Muscle layer of duodenum (tissue), 2 donors: ENCODE results near the gene OVAAL.

Source experiments
- H3K27ac ChIP-seq: one replicate; pipeline ENCODE4 v1.7.0; 2013; ENCODE audit warnings: mild to moderate bottlenecking, low read length
- H3K27me3 ChIP-seq: one replicate; pipeline ENCODE4 v1.7.0; 2013; ENCODE audit warnings: low read depth, mild to moderate bottlenecking, control low read depth, low read length
- H3K36me3 ChIP-seq, 2 donors: one replicate each; pipeline ENCODE4 v1.7.0; 2013; ENCODE audit warnings: low read length in 2 of 2, control low read depth in 1 of 2, mild to moderate bottlenecking in 1 of 2; ENCODE audit not compliant: insufficient read depth in 2 of 2, control insufficient read depth in 1 of 2
- H3K4me1 ChIP-seq, 2 donors: one replicate each; pipeline ENCODE4 v1.7.0; 2013; ENCODE audit warnings: low read length in 2 of 2, mild to moderate bottlenecking in 2 of 2, control low read depth in 1 of 2, moderate library complexity in 1 of 2; ENCODE audit not compliant: insufficient read depth in 2 of 2, control insufficient read depth in 1 of 2
- H3K4me3 ChIP-seq, 2 donors: one replicate each; pipeline ENCODE4 v1.7.0; 2013; ENCODE audit warnings: low read length in 2 of 2, low read depth in 1 of 2, mild to moderate bottlenecking in 1 of 2
- H3K9me3 ChIP-seq, 2 donors: one replicate each; pipeline ENCODE4 v1.7.0; 2013; ENCODE audit warnings: low read length in 2 of 2, control low read depth in 1 of 2, mild to moderate bottlenecking in 1 of 2; ENCODE audit not compliant: control insufficient read depth in 1 of 2
- donor health status: healthy.

OVAAL gene

DNA sequence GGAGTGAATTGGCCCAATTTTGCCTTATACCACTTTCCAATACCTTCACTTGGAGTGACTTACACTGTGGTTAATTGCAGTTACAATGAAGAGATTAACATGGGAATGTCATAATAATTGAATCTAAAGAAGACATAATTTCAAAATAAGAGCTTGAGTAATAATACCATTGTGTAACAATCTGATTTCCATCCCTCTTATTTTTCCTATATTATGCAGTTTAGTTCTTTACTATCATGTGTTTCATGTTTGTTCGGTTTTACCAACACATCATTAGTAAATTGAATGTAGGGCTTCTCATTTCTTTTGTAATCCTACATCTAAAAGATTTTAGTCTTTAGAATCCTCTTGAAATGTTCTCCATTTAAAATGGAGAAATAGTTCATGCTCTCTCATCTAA is 53.9 kb downstream of the OVAAL start:
- no peak overlapping the region for H3K27ac ChIP-seq
- H3K4me3 ChIP-seq, result no peak overlapping the region
- H3K4me1 ChIP-seq, result no peaks in the 10 kb centered on the region
- no peaks in the 10 kb centered on the region for H3K27me3 ChIP-seq
- H3K9me3 ChIP-seq, result no peaks in the 10 kb centered on the region
- H3K36me3 ChIP-seq, result no peaks in the 10 kb centered on the region

DNA sequence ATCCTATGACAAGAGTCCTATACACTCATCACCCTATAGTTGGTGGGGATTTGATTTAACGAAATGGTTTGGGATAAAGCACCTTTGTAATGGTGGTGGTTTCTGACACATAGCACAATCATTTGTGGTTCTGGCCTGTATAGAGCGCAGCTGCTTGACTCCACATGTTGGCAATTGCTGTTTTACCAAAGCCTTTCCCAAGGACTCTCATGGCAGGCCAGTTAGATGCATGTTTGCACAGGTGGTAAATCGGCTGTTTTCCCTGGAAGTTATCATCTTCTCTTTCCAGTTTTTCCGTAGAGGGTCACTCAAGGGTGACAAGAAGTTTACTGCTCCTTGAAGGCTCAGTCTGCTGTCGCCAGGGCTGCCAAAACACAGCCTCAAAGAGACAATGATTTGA is 56.0 kb downstream of the OVAAL start:
- H3K36me3 ChIP-seq, result no peaks in the 10 kb centered on the region
- no peak overlapping the region for H3K4me3 ChIP-seq
- no peaks in the 10 kb centered on the region for H3K4me1 ChIP-seq
- H3K27ac ChIP-seq, result no peak overlapping the region
- no peaks in the 10 kb centered on the region for H3K27me3 ChIP-seq
- H3K9me3 ChIP-seq, result no peaks in the 10 kb centered on the region

- Histone ChIP-seq H3K27ac (no peak overlapping the region), H3K4me1 (no peaks in the 10 kb centered on the region), H3K4me3 (no peak overlapping the region), H3K27me3 (no peaks in the 10 kb centered on the region), H3K9me3 (no peaks in the 10 kb centered on the region), H3K36me3 (no peaks in the 10 kb centered on the region)
Measured at GRCh38 chr1:180615493-180616290, 56.9 kb downstream of the OVAAL start.
